Stomach smooth muscle (tissue), 2 donors: ENCODE measurements around the gene SELENOM.

Source experiments
- H3K27ac ChIP-seq: one replicate; pipeline ENCODE4 v1.7.0; 2013; ENCODE audit warnings: mild to moderate bottlenecking, low read length, inconsistent platforms
- H3K27me3 ChIP-seq, 2 donors: one replicate each; pipeline ENCODE4 v1.7.0; 2013; ENCODE audit warnings: low read length in 2 of 2; ENCODE audit not compliant: insufficient read depth in 2 of 2, control insufficient read depth in 1 of 2
- H3K36me3 ChIP-seq, 2 donors: one replicate each; pipeline ENCODE4 v1.7.0; 2013; ENCODE audit warnings: low read length in 2 of 2; ENCODE audit not compliant: control insufficient read depth in 2 of 2, insufficient read depth in 2 of 2
- H3K4me1 ChIP-seq: one replicate; pipeline ENCODE4 v1.7.0; 2013; ENCODE audit warnings: low read length; ENCODE audit not compliant: control insufficient read depth, insufficient read depth
- H3K4me3 ChIP-seq, 2 donors: one replicate each; pipeline ENCODE4 v1.7.0; 2013; ENCODE audit warnings: low read length in 2 of 2
- H3K9ac ChIP-seq, 2 donors: one replicate each; pipeline ENCODE4 v1.7.0; 2013; ENCODE audit warnings: low read length in 2 of 2, mild to moderate bottlenecking in 1 of 2
- H3K9me3 ChIP-seq, 2 donors: one replicate each; pipeline ENCODE4 v1.7.0; 2013; ENCODE audit warnings: low read length in 2 of 2; ENCODE audit not compliant: control insufficient read depth in 2 of 2
- donor health status: healthy.
- donor health status: Pancreatic carcinoma.

Gene SELENOM

GRCh38 chr22:31133911-31134310 is 26.5 kb upstream of the SELENOM start:
- H3K4me1 ChIP-seq = no peaks in the 10 kb centered on the region
- no peak overlapping the region for H3K4me3 ChIP-seq
- H3K27me3 ChIP-seq = peaks cover under 1 to 4% of the 10 kb centered on the region in 2 donors
- no peaks in the 10 kb centered on the region for H3K9me3 ChIP-seq
- H3K9ac ChIP-seq = no peak overlapping the region
- peaks cover 0 to 6% of the 10 kb centered on the region in 2 donors for H3K36me3 ChIP-seq
- no peak overlapping the region for H3K27ac ChIP-seq

- H3K27ac ChIP-seq = no peak overlapping the region
Observed at GRCh38 chr22:31130873-31131272, 23.5 kb upstream of the SELENOM start.

GRCh38 chr22:31128156-31128555 is 20.8 kb upstream of the SELENOM start:
- Histone ChIP-seq H3K27ac (no peak overlapping the region), H3K9ac (no peak overlapping the region), H3K4me3 (no peak overlapping the region), H3K36me3 (peaks cover 0 to 8% of the 10 kb centered on the region in 2 donors), H3K4me1 (peaks cover 9% of the 10 kb centered on the region), H3K9me3 (no peaks in the 10 kb centered on the region), H3K27me3 (no peaks in the 10 kb centered on the region)

More at GRCh38 chr22:31130873-31131272, 23.5 kb upstream of the SELENOM start:
- H3K4me1 ChIP-seq = no peaks in the 10 kb centered on the region
- H3K4me3 ChIP-seq = no peak overlapping the region
- no peaks in the 10 kb centered on the region for H3K27me3 ChIP-seq
- H3K36me3 ChIP-seq = peaks cover 0 to 8% of the 10 kb centered on the region in 2 donors
- H3K9ac ChIP-seq = no peak overlapping the region
- H3K9me3 ChIP-seq = no peaks in the 10 kb centered on the region

- no peaks in the 10 kb centered on the region for H3K27me3 ChIP-seq
- H3K36me3 ChIP-seq = peaks cover 0 to 8% of the 10 kb centered on the region in 2 donors
- no peaks in the 10 kb centered on the region for H3K9me3 ChIP-seq
- peaks cover 17% of the 10 kb centered on the region for H3K4me1 ChIP-seq
- no peak overlapping the region for H3K27ac ChIP-seq
- H3K9ac ChIP-seq = no peak overlapping the region
- H3K4me3 ChIP-seq = no peak overlapping the region
Observed at GRCh38 chr22:31127181-31127772, 19.9 kb upstream of the SELENOM start.

GRCh38 chr22:31126869-31127175 is 19.5 kb upstream of the SELENOM start:
- Histone ChIP-seq H3K27ac (no peak overlapping the region), H3K9me3 (no peaks in the 10 kb centered on the region), H3K36me3 (peaks cover 0 to 8% of the 10 kb centered on the region in 2 donors), H3K27me3 (no peaks in the 10 kb centered on the region), H3K9ac (no peak overlapping the region), H3K4me3 (no peak overlapping the region), H3K4me1 (peaks cover 22% of the 10 kb centered on the region)

- Histone ChIP-seq H3K4me3 (no peak overlapping the region), H3K9ac (no peak overlapping the region), H3K27ac (no peak overlapping the region), H3K36me3 (peaks cover 0 to 6% of the 10 kb centered on the region in 2 donors), H3K27me3 (no peaks in the 10 kb centered on the region), H3K9me3 (no peaks in the 10 kb centered on the region), H3K4me1 (peaks cover 23% of the 10 kb centered on the region)
Observed at GRCh38 chr22:31126128-31126868, 18.9 kb upstream of the SELENOM start.

- Histone ChIP-seq H3K4me1 (peaks cover 23% of the 10 kb centered on the region), H3K27ac (no peak overlapping the region), H3K4me3 (no peak overlapping the region), H3K27me3 (no peaks in the 10 kb centered on the region), H3K9ac (no peak overlapping the region), H3K9me3 (no peaks in the 10 kb centered on the region), H3K36me3 (peaks cover 0 to 3% of the 10 kb centered on the region in 2 donors)
Observed at GRCh38 chr22:31125521-31126117, 18.3 kb upstream of the SELENOM start.

- Histone ChIP-seq H3K9me3 (no peaks in the 10 kb centered on the region), H3K9ac (no peak overlapping the region), H3K4me1 (peaks cover 23% of the 10 kb centered on the region), H3K27me3 (no peaks in the 10 kb centered on the region), H3K27ac (no peak overlapping the region), H3K4me3 (no peak overlapping the region), H3K36me3 (peaks cover 0 to 3% of the 10 kb centered on the region in 2 donors)
Observed at GRCh38 chr22:31124811-31125465, 17.6 kb upstream of the SELENOM start.

GRCh38 chr22:31124290-31124689 is 16.9 kb upstream of the SELENOM start:
- H3K9me3 ChIP-seq = no peaks in the 10 kb centered on the region
- no peak overlapping the region for H3K27ac ChIP-seq
- peaks cover 23% of the 10 kb centered on the region for H3K4me1 ChIP-seq
- no peak overlapping the region for H3K4me3 ChIP-seq
- no peak overlapping the region for H3K9ac ChIP-seq
- H3K36me3 ChIP-seq = peaks cover 0 to 3% of the 10 kb centered on the region in 2 donors
- H3K27me3 ChIP-seq = no peaks in the 10 kb centered on the region

- H3K9me3 ChIP-seq = no peaks in the 10 kb centered on the region
- peak overlapping the region; percentile 74 to 77 for H3K4me3 ChIP-seq
- H3K27me3 ChIP-seq = no peaks in the 10 kb centered on the region
- H3K36me3 ChIP-seq = no peaks in the 10 kb centered on the region
- peak overlapping the region; percentile 55 for H3K27ac ChIP-seq
- H3K4me1 ChIP-seq = peaks cover 27% of the 10 kb centered on the region
- H3K9ac ChIP-seq = peak overlapping the region; percentile 81 to 82
Observed at GRCh38 chr22:31123292-31123602, 15.9 kb upstream of the SELENOM start.
